ENCODE measurements around the gene SECTM1.

Gene SECTM1

GRCh38 chr17:82309656-82310570 lies 23.7 kb downstream of the SECTM1 start:
- no peak for DNase-seq (ENCODE audit: low read depth)
- no peak overlapping the region for H3K4me3 ChIP-seq (ENCODE audit: control insufficient read depth, low read depth, low read length)
- no peak for TF ChIP-seq CTCF (conservative IDR thresholded peaks at IDR 0.05; ENCODE audit: control insufficient read depth, insufficient read depth, low read depth, low read length)

GRCh38 chr17:82305727-82306300 lies 27.8 kb downstream of the SECTM1 start:
- no peak for TF ChIP-seq CTCF (conservative IDR thresholded peaks at IDR 0.05; ENCODE audit: control insufficient read depth, insufficient read depth, low read depth, low read length)
- no peak for DNase-seq (ENCODE audit: low read depth)
- H3K4me3 ChIP-seq (ENCODE audit: control insufficient read depth, low read depth, low read length) = no peak overlapping the region

- TF ChIP-seq CTCF (conservative IDR thresholded peaks at IDR 0.05; ENCODE audit: control insufficient read depth, insufficient read depth, low read depth, low read length) = no peak
These were observed 28.5 kb downstream of the SECTM1 start for GRCh38 chr17:82304826-82305726.

GRCh38 chr17:82303944-82304808 lies 29.4 kb downstream of the SECTM1 start:
- no peak overlapping the region for H3K4me3 ChIP-seq (ENCODE audit: control insufficient read depth, low read depth, low read length)
- TF ChIP-seq CTCF (conservative IDR thresholded peaks at IDR 0.05; ENCODE audit: control insufficient read depth, insufficient read depth, low read depth, low read length) = no peak
- DNase-seq (ENCODE audit: low read depth) = no peak

More at GRCh38 chr17:82304826-82305726, 28.5 kb downstream of the SECTM1 start:
- no peak for DNase-seq (ENCODE audit: low read depth)
- H3K4me3 ChIP-seq (ENCODE audit: control insufficient read depth, low read depth, low read length) = no peak overlapping the region

GRCh38 chr17:82302991-82303943 lies 30.3 kb downstream of the SECTM1 start:
- H3K4me3 ChIP-seq (ENCODE audit: control insufficient read depth, low read depth, low read length) = no peak overlapping the region
- no peak for TF ChIP-seq CTCF (conservative IDR thresholded peaks at IDR 0.05; ENCODE audit: control insufficient read depth, insufficient read depth, low read depth, low read length)
- DNase-seq (ENCODE audit: low read depth) = no peak
